HEK293 (cell line): ENCODE measurements around the gene PKIB.

Source experiments
- FEZF1 ChIP-seq: fragments of 450-650 bp; formaldehyde crosslinking; IDR thresholded peaks from 2 replicates; pipeline ENCODE4 v1.5.1; 2016; ENCODE audit warnings: missing biosample characterization, missing genetic modification characterization
- GLIS1 ChIP-seq: fragments of 450-650 bp; formaldehyde crosslinking; IDR thresholded peaks from 2 replicates; pipeline ENCODE4 v1.5.1; 2016; ENCODE audit warnings: missing biosample characterization, missing genetic modification characterization
- HIC1 ChIP-seq: fragments of 450-650 bp; formaldehyde crosslinking; IDR thresholded peaks from 2 replicates; pipeline ENCODE4 v1.5.1; 2016; ENCODE audit warnings: missing biosample characterization, missing genetic modification characterization
- PRDM2 ChIP-seq: fragments of 450-650 bp; formaldehyde crosslinking; IDR thresholded peaks from 2 replicates; pipeline ENCODE4 v1.5.1; 2016; ENCODE audit warnings: missing biosample characterization, missing genetic modification characterization, borderline replicate concordance
- SP7 ChIP-seq: fragments of 450-650 bp; formaldehyde crosslinking; IDR thresholded peaks from 2 replicates; pipeline ENCODE4 v1.5.1; 2016; ENCODE audit warnings: missing biosample characterization, missing genetic modification characterization
- ZBTB10 ChIP-seq: fragments of 450-650 bp; formaldehyde crosslinking; IDR thresholded peaks from 2 replicates; pipeline ENCODE4 v1.5.1; 2016; ENCODE audit warnings: missing biosample characterization, missing genetic modification characterization
- ZNF121 ChIP-seq: fragments of 450-650 bp; formaldehyde crosslinking; IDR thresholded peaks from 2 replicates; pipeline ENCODE4 v1.5.1; 2016; ENCODE audit warnings: missing biosample characterization, missing genetic modification characterization
- ZNF138 ChIP-seq: fragments of 450-650 bp; formaldehyde crosslinking; IDR thresholded peaks from 2 replicates; pipeline ENCODE4 v1.5.1; 2016; ENCODE audit warnings: missing biosample characterization, missing genetic modification characterization, borderline replicate concordance
- ZNF157 ChIP-seq: fragments of 450-650 bp; formaldehyde crosslinking; IDR thresholded peaks from 2 replicates; pipeline ENCODE4 v1.5.1; 2016; ENCODE audit warnings: missing biosample characterization, missing genetic modification characterization
- ZNF169 ChIP-seq: fragments of 450-650 bp; formaldehyde crosslinking; IDR thresholded peaks from 2 replicates; pipeline ENCODE4 v1.5.1; 2016; ENCODE audit warnings: missing biosample characterization, missing genetic modification characterization
- ZNF184 ChIP-seq: fragments of 450-650 bp; IDR thresholded peaks from 2 replicates; pipeline ENCODE4 v1.5.1; 2018; ENCODE audit warnings: missing biosample characterization, mild to moderate bottlenecking, missing genetic modification characterization
- ZNF239 ChIP-seq: fragments of 450-650 bp; formaldehyde crosslinking; IDR thresholded peaks from 2 replicates; pipeline ENCODE4 v1.5.1; 2016; ENCODE audit warnings: missing biosample characterization, missing genetic modification characterization
- ZNF24 ChIP-seq: fragments of 450-650 bp; formaldehyde crosslinking; IDR thresholded peaks from 2 replicates; pipeline ENCODE4 v1.5.1; 2016; ENCODE audit warnings: missing biosample characterization, missing genetic modification characterization
- ZNF302 ChIP-seq: fragments of 450-650 bp; formaldehyde crosslinking; IDR thresholded peaks from 2 replicates; pipeline ENCODE4 v1.5.1; 2016; ENCODE audit warnings: missing biosample characterization, missing genetic modification characterization, low read depth
- ZNF324 ChIP-seq: fragments of 450-650 bp; formaldehyde crosslinking; IDR thresholded peaks from 2 replicates; pipeline ENCODE4 v1.5.1; 2016; ENCODE audit warnings: missing biosample characterization, missing genetic modification characterization
- ZNF398 ChIP-seq: fragments of 450-650 bp; formaldehyde crosslinking; IDR thresholded peaks from 2 replicates; pipeline ENCODE4 v1.5.1; 2017; ENCODE audit warnings: missing biosample characterization, missing genetic modification characterization
- ZNF449 ChIP-seq: fragments of 450-650 bp; formaldehyde crosslinking; IDR thresholded peaks from 2 replicates; pipeline ENCODE4 v1.5.1; 2017; ENCODE audit warnings: missing biosample characterization, mild to moderate bottlenecking, missing genetic modification characterization, moderate library complexity
- ZNF610 ChIP-seq: fragments of 450-650 bp; formaldehyde crosslinking; IDR thresholded peaks from 2 replicates; pipeline ENCODE4 v1.5.1; 2016; ENCODE audit warnings: missing biosample characterization, missing genetic modification characterization, borderline replicate concordance
- ZNF747 ChIP-seq: fragments of 450-650 bp; formaldehyde crosslinking; IDR thresholded peaks from 2 replicates; pipeline ENCODE4 v1.5.1; 2016; ENCODE audit warnings: missing biosample characterization, missing genetic modification characterization
- ZNF791 ChIP-seq: fragments of 450-650 bp; formaldehyde crosslinking; IDR thresholded peaks from 2 replicates; pipeline ENCODE4 v1.5.1; 2016; ENCODE audit warnings: missing biosample characterization, missing genetic modification characterization

Gene PKIB

GRCh38 chr6:122696853-122697252 lies 86.6 kb downstream of the PKIB start (continued):
- TF ChIP-seq PRDM2 (tag by site-specific recombination) = no peak
- no peak for TF ChIP-seq ZNF747
- no peak for TF ChIP-seq ZNF138
- no peak for TF ChIP-seq ZBTB10 (tag by site-specific recombination)
- no peak for TF ChIP-seq ZNF791 (tag by site-specific recombination)
- no peak for TF ChIP-seq ZNF239 (tag by site-specific recombination)
- peak; percentile 53; the same call in 1 of the 2 replicates for TF ChIP-seq GLIS1 (tag by site-specific recombination)
- TF ChIP-seq ZNF157 = no peak
- no peak for TF ChIP-seq ZNF610
- no peak for TF ChIP-seq ZNF121
- TF ChIP-seq ZNF24 (tag by site-specific recombination) = no peak
- no peak for TF ChIP-seq ZNF398
- 0 out of 2 replicates have a peak, but pooled peaks have one; percentile 20 for TF ChIP-seq HIC1 (tag by site-specific recombination)
- no peak for TF ChIP-seq ZNF302 (tag by site-specific recombination)
- no peak for TF ChIP-seq ZNF449 (tag by site-specific recombination)
- TF ChIP-seq SP7 (tag by site-specific recombination) = 0 out of 2 replicates have a peak, but pooled peaks have one; percentile 20
- no peak for TF ChIP-seq ZNF169 (tag by site-specific recombination)
- no peak for TF ChIP-seq ZNF184 (tag by site-specific recombination)
- no peak for TF ChIP-seq ZNF324 (tag by site-specific recombination)
- no peak for TF ChIP-seq FEZF1 (tag by site-specific recombination)
